Liver (tissue), 3 donors: ENCODE data around the gene TGFBR3.

Experiments used
- GABPA ChIP-seq, 2 donors: IDR thresholded peaks in 1 of 2; conservative IDR thresholded peaks in 1 of 2; 2 replicates each; pipeline ENCODE4 v1.6.1; 2016; ENCODE audit warnings: antibody characterized with exemption in 2 of 2, mild to moderate bottlenecking in 1 of 2, moderate library complexity in 1 of 2
- HNF4G ChIP-seq: IDR thresholded peaks from 2 replicates; pipeline ENCODE4 v1.6.1; 2016; ENCODE audit warnings: antibody characterized with exemption
- JUND ChIP-seq, 2 donors: IDR thresholded peaks; 2 replicates each; pipeline ENCODE4 v1.6.1; 2016; ENCODE audit warnings: antibody characterized with exemption in 2 of 2
- REST ChIP-seq: IDR thresholded peaks from 2 replicates; pipeline ENCODE4 v1.6.1; 2016; ENCODE audit warnings: antibody characterized with exemption, mild to moderate bottlenecking
- RXRA ChIP-seq, 2 donors: IDR thresholded peaks; 2 replicates each; pipeline ENCODE4 v1.6.1; 2017 to 2018; ENCODE audit warnings: antibody characterized with exemption in 2 of 2, mild to moderate bottlenecking in 1 of 2
- TAF1 ChIP-seq: conservative IDR thresholded peaks from 2 replicates; pipeline ENCODE4 v1.6.1; 2016; ENCODE audit warnings: antibody characterized with exemption, mild to moderate bottlenecking
- YY1 ChIP-seq: IDR thresholded peaks from 2 replicates; pipeline ENCODE4 v1.6.1; 2016; ENCODE audit warnings: antibody characterized with exemption, mild to moderate bottlenecking
- TF ChIP-seq, protein P1 (sequence below): fragments of 150-350 bp; IDR thresholded peaks from 2 replicates; pipeline ENCODE4 v1.5.1; 2017; ENCODE audit warnings: improper control_type of control experiment, low read depth, low read length; ENCODE audit not compliant: missing input control
- TF ChIP-seq, protein P2 (sequence below): IDR thresholded peaks from 2 replicates; pipeline ENCODE4 v1.6.1; 2016; ENCODE audit warnings: antibody characterized with exemption
- TF ChIP-seq, protein P3 (sequence below): IDR thresholded peaks from 2 replicates; pipeline ENCODE4 v1.6.1; 2016; ENCODE audit warnings: antibody characterized with exemption
- donor health status: healthy.
- donor health status: healthy.

DNA sequence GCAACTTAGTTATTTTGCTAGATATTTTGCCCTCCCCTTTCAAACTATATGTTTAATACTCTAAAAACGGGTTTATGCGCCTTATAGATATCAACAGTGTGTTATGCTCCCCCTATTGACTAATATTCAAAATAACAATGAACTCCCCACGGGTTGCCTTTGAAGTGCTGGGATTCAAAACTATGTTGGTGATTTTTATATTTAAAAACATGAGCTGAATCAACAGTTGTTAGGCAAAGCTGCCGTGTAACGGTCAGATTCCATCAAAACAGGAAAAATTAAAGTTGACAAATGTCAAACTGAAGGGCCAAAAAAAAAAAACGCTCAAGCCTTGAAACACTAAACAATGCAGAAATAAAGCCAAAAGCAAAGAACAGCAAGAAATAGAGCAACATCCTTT, 2.5 kb downstream of the TGFBR3 start:
- TF ChIP-seq, protein P1, sequence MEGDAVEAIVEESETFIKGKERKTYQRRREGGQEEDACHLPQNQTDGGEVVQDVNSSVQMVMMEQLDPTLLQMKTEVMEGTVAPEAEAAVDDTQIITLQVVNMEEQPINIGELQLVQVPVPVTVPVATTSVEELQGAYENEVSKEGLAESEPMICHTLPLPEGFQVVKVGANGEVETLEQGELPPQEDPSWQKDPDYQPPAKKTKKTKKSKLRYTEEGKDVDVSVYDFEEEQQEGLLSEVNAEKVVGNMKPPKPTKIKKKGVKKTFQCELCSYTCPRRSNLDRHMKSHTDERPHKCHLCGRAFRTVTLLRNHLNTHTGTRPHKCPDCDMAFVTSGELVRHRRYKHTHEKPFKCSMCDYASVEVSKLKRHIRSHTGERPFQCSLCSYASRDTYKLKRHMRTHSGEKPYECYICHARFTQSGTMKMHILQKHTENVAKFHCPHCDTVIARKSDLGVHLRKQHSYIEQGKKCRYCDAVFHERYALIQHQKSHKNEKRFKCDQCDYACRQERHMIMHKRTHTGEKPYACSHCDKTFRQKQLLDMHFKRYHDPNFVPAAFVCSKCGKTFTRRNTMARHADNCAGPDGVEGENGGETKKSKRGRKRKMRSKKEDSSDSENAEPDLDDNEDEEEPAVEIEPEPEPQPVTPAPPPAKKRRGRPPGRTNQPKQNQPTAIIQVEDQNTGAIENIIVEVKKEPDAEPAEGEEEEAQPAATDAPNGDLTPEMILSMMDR, result peak; percentile 29
- TF ChIP-seq, protein P2, sequence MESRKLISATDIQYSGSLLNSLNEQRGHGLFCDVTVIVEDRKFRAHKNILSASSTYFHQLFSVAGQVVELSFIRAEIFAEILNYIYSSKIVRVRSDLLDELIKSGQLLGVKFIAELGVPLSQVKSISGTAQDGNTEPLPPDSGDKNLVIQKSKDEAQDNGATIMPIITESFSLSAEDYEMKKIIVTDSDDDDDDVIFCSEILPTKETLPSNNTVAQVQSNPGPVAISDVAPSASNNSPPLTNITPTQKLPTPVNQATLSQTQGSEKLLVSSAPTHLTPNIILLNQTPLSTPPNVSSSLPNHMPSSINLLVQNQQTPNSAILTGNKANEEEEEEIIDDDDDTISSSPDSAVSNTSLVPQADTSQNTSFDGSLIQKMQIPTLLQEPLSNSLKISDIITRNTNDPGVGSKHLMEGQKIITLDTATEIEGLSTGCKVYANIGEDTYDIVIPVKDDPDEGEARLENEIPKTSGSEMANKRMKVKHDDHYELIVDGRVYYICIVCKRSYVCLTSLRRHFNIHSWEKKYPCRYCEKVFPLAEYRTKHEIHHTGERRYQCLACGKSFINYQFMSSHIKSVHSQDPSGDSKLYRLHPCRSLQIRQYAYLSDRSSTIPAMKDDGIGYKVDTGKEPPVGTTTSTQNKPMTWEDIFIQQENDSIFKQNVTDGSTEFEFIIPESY, result no peak
- TF ChIP-seq, protein P3, sequence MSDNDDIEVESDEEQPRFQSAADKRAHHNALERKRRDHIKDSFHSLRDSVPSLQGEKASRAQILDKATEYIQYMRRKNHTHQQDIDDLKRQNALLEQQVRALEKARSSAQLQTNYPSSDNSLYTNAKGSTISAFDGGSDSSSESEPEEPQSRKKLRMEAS, result no peak
- TF ChIP-seq TAF1, result no peak
- no peak for TF ChIP-seq REST
- TF ChIP-seq GABPA (IDR thresholded peaks at IDR 0.05 in 1 of 2, conservative IDR thresholded peaks at IDR 0.05 in 1 of 2), result no peak
- no peak for TF ChIP-seq HNF4G
- TF ChIP-seq YY1, result no peak
- no peak for TF ChIP-seq JUND (IDR thresholded peaks at IDR 0.05)
- no peak for TF ChIP-seq RXRA (IDR thresholded peaks at IDR 0.05)
